Measurements from ENCODE around the gene RFK. TPM values are rescaled to one million over a fixed set of nuclear protein-coding genes. Genes with fewer than 3 reads are reported as not detected.

RFK gene
- total and polyA plus RNA-seq, 11 donors = 11.2 to 29.5 (median 23.6) TPM

GRCh38 chr9:76401580-76402354 is 7.5 kb upstream of the RFK start:
- DNase-seq (no peak), ATAC-seq (no peak)
- Histone ChIP-seq H3K27ac (no peak overlapping the region), H3K4me1 (peaks cover 0 to 9% (median 0%) of the 10 kb centered on the region in 12 donors), H3K4me3 (no peak overlapping the region), H3K27me3 (no peaks in the 10 kb centered on the region), H3K9me3 (no peaks in the 10 kb centered on the region), H3K36me3 (no peaks in the 10 kb centered on the region)
- intact Hi-C loops (cut with DNase I) = loop anchor here in 4 of 10 donors (2.0 to 10.0 kb wide), 3 partner anchors 301 to 303 kb away; no protein-coding TSS in a partner anchor
- TF ChIP-seq POLR2A (IDR thresholded peaks at IDR 0.05) = no peak
- 80 to 84% (median 82%) methylated on average over 3 of the region's 3 CpGs for WGBS, 4 donors

GRCh38 chr9:76401176-76401575 is 7.0 kb upstream of the RFK start:
- H3K36me3 ChIP-seq = no peaks in the 10 kb centered on the region
- peaks cover 0 to 9% (median 0%) of the 10 kb centered on the region in 12 donors for H3K4me1 ChIP-seq
- H3K27ac ChIP-seq = no peak overlapping the region
- TF ChIP-seq CTCF (IDR thresholded peaks at IDR 0.05) (no peak), POLR2A (IDR thresholded peaks at IDR 0.05) (no peak)
- no peak for ATAC-seq
- DNase-seq = no peak
- no peak overlapping the region for H3K4me3 ChIP-seq
- WGBS, 4 donors = 87 to 91% (median 89%) methylated on average over 2 of the region's 2 CpGs
- H3K9me3 ChIP-seq = no peaks in the 10 kb centered on the region
- intact Hi-C loops (cut with DNase I) = loop anchor here in 3 of 10 donors (5.0 to 10.0 kb wide), 2 partner anchors 301 to 304 kb away; no protein-coding TSS in a partner anchor
- no peaks in the 10 kb centered on the region for H3K27me3 ChIP-seq

DNA sequence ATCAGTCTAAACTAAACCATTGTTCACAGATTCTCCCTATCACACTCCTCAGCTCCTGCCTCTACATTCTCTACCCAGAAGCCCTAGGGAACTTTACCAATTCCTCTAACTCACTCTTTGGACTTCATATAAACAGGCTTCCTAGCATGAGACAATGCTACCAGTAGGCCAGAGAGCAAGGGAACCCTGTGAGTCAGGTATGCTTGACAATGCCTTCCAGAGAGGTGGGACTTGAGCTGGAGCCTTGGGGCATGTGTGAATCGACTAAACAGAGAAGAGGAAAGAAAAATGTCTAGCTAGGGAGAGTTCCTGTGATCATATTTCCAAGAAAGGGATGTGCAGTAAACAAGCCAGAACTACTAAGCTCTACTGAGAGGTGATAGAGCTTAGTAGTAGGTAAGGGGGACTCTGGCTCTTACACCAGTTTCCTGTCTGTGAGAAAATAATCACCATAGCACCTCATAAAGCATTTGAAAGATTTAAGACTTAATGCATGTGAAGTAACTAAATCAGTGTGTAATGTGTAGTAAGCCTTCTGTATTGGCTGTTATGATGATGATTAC is 6.4 kb upstream of the RFK start:
- Histone ChIP-seq H3K9me3 (no peaks in the 10 kb centered on the region), H3K4me1 (peaks cover 0 to 15% (median 2%) of the 10 kb centered on the region in 12 donors), H3K27me3 (no peaks in the 10 kb centered on the region), H3K27ac (no peak overlapping the region), H3K4me3 (no peak overlapping the region), H3K36me3 (no peaks in the 10 kb centered on the region)
- WGBS, 4 donors = 24 to 50% (median 40%) methylated on average over 1 of the region's 1 CpG
- no peak for ATAC-seq
- no peak for DNase-seq
- intact Hi-C loops (cut with DNase I) = loop anchor here in 3 of 10 donors (5.0 to 10.0 kb wide), 2 partner anchors 302 to 304 kb away; no protein-coding TSS in a partner anchor
- TF ChIP-seq POLR2A (IDR thresholded peaks at IDR 0.05) = no peak
- no peak for TF ChIP-seq CTCF (IDR thresholded peaks at IDR 0.05)

GRCh38 chr9:76399856-76400255 is 5.6 kb upstream of the RFK start:
- no peak for DNase-seq
- H3K4me1 ChIP-seq = peaks cover 0 to 22% (median 9%) of the 10 kb centered on the region in 12 donors
- no peak overlapping the region for H3K27ac ChIP-seq
- H3K36me3 ChIP-seq = no peaks in the 10 kb centered on the region
- WGBS, 4 donors = 68 to 79% (median 74%) methylated on average over 1 of the region's 1 CpG
- no peak for TF ChIP-seq CTCF (IDR thresholded peaks at IDR 0.05)
- TF ChIP-seq POLR2A (IDR thresholded peaks at IDR 0.05) = no peak
- H3K4me3 ChIP-seq = no peak overlapping the region
- intact Hi-C loops (cut with DNase I) = loop anchor here in 3 of 10 donors (5.0 to 10.0 kb wide), 2 partner anchors 302 to 305 kb away; no protein-coding TSS in a partner anchor
- no peak for ATAC-seq
- H3K27me3 ChIP-seq = no peaks in the 10 kb centered on the region
- H3K9me3 ChIP-seq = no peaks in the 10 kb centered on the region

All from heart left ventricle (tissue), 16 donors.